SK-N-SH (cell line): ENCODE results near the gene SLC36A3. TPM values are rescaled to one million over a fixed set of nuclear protein-coding genes. Genes with fewer than 3 reads are reported as not detected.

Experiments
- CTCF ChIA-PET: fragments of 300-600, 350-600 bp; formaldehyde crosslinking; extraction: SDS; loops from one replicate; lab custom pipeline; 2021; lab: Yijun Ruan, JAX
- POLR2A ChIA-PET: fragments of 350-600 bp; sonication (Branson Sonifier 250); formaldehyde crosslinking; extraction: SDS; loops from one replicate; lab custom pipeline; 2020; ENCODE audit warnings: antibody characterized with exemption, inconsistent platforms; lab: Yijun Ruan, JAX
- DNase-seq: peaks from one replicate; pipeline ENCODE4 v3.0.0; 2012
- H2AFZ ChIP-seq: fragments of 200-600 bp; sonication (generic); 2 replicates; pipeline ENCODE4 v1.8.1; 2016; ENCODE audit warnings: antibody characterized with exemption, mild to moderate bottlenecking, low read depth
- H3F3A ChIP-seq: fragments of 200-600 bp; sonication (generic); replicated peaks from 2 replicates; pipeline ENCODE3; 2016; ENCODE audit warnings: antibody characterized with exemption, mild to moderate bottlenecking; ENCODE audit not compliant: insufficient read depth
- H3K27ac ChIP-seq, 2 experiments: fragments of 200-500 bp in 1 of 2; fragments of 200-600 bp in 1 of 2; sonication (Bioruptor generic) in 1 of 2; sonication (generic), shearing (Covaris generic) in 1 of 2; 2 replicates each; pipeline versions ENCODE4 v1.5.1 to v1.6.1; 2014 to 2016; ENCODE audit warnings: low read depth in 2 of 2, inconsistent platforms in 1 of 2, low read length in 1 of 2, mild to moderate bottlenecking in 1 of 2, mixed read lengths in 1 of 2
- H3K27me3 ChIP-seq: fragments of 200-600 bp; sonication (generic), shearing (Covaris generic); 2 replicates; pipeline ENCODE4 v1.6.1; 2016; ENCODE audit warnings: mixed run types; ENCODE audit not compliant: insufficient read depth
- H3K36me3 ChIP-seq, 2 experiments: fragments of 200-500 bp in 1 of 2; fragments of 200-600 bp in 1 of 2; sonication (Bioruptor generic) in 1 of 2; sonication (generic) in 1 of 2; replicated peaks in 1 of 2; 2 replicates each; pipeline versions ENCODE3 to v1.5.1; 2014 to 2016; ENCODE audit warnings: low read length in 1 of 2, mild to moderate bottlenecking in 1 of 2; ENCODE audit not compliant: insufficient read depth in 2 of 2, control insufficient read depth in 1 of 2
- H3K4me1 ChIP-seq, 2 experiments: fragments of 200-500 bp in 1 of 2; fragments of 200-600 bp in 1 of 2; sonication (Bioruptor generic) in 1 of 2; sonication (generic), shearing (Covaris generic) in 1 of 2; 2 replicates each; pipeline versions ENCODE4 v1.5.1 to v1.6.1; 2014 to 2016; ENCODE audit warnings: low read depth in 1 of 2, low read length in 1 of 2, mixed run types in 1 of 2; ENCODE audit not compliant: insufficient read depth in 2 of 2, control insufficient read depth in 1 of 2
- H3K4me2 ChIP-seq: fragments of 200-600 bp; sonication (generic), shearing (Covaris generic); 2 replicates; pipeline ENCODE4 v1.6.1; 2017; ENCODE audit warnings: mixed run types
- H3K4me3 ChIP-seq, 2 experiments: fragments of 200-500 bp in 1 of 2; fragments of 200-600 bp in 1 of 2; sonication (Bioruptor generic) in 1 of 2; sonication (generic), shearing (Covaris generic) in 1 of 2; 2 replicates each; pipeline versions ENCODE4 v1.5.1 to v1.8.1; 2014 to 2016; ENCODE audit warnings: low read depth in 2 of 2, inconsistent platforms in 1 of 2, low read length in 1 of 2, mild to moderate bottlenecking in 1 of 2, mixed read lengths in 1 of 2, moderate library complexity in 1 of 2
- H3K79me2 ChIP-seq: fragments of 200-600 bp; sonication (generic); 2 replicates; pipeline ENCODE4 v1.8.1; 2017; ENCODE audit warnings: mild to moderate bottlenecking; ENCODE audit not compliant: insufficient read depth
- H3K9ac ChIP-seq: fragments of 200-600 bp; sonication (generic); 2 replicates; pipeline ENCODE4 v1.6.1; 2017; ENCODE audit warnings: mixed run types
- H3K9me2 ChIP-seq: fragments of 200-600 bp; sonication (generic); 2 replicates; pipeline ENCODE4 v1.6.1; 2017; ENCODE audit warnings: mixed run types
- H3K9me3 ChIP-seq: fragments of 200-600 bp; sonication (generic); 2 replicates; pipeline ENCODE4 v1.6.1; 2017; ENCODE audit warnings: mixed run types, mild to moderate bottlenecking, moderate library complexity
- H4K20me1 ChIP-seq: fragments of 200-600 bp; sonication (generic); 2 replicates; pipeline ENCODE4 v1.6.1; 2017; ENCODE audit warnings: mild to moderate bottlenecking, mixed run types; ENCODE audit not compliant: insufficient read depth
- CHD2 ChIP-seq: fragments of 150-350 bp; IDR thresholded peaks from 2 replicates; pipeline ENCODE4 v1.6.1; 2018; ENCODE audit warnings: low read length; ENCODE audit not compliant: partially characterized antibody
- ELF1 ChIP-seq: IDR thresholded peaks from 2 replicates; pipeline ENCODE4 v1.4.0; 2012
- EP300 ChIP-seq, 2 experiments: IDR thresholded peaks; 2 replicates each; pipeline versions ENCODE4 v1.4.0 to v1.6.1; 2012; ENCODE audit warnings: borderline replicate concordance in 1 of 2, low read depth in 1 of 2, low read length in 1 of 2
- FOSL2 ChIP-seq: IDR thresholded peaks from 2 replicates; pipeline ENCODE4 v1.4.0; 2012; ENCODE audit warnings: low read depth, mild to moderate bottlenecking, moderate library complexity, borderline replicate concordance
- GATA2 ChIP-seq: sonication (generic); formaldehyde crosslinking; IDR thresholded peaks from 2 replicates; pipeline ENCODE4 v1.5.0; 2020; ENCODE audit warnings: mild to moderate bottlenecking, missing genetic modification reagents
- NRF1 ChIP-seq: IDR thresholded peaks from 2 replicates; pipeline ENCODE4 v1.6.1; 2012; ENCODE audit warnings: low read depth, mild to moderate bottlenecking, low read length
- REST ChIP-seq: IDR thresholded peaks from 2 replicates; pipeline ENCODE4 v1.6.1; 2012; ENCODE audit warnings: mild to moderate bottlenecking, low read depth, low read length, moderate library complexity
- RFX5 ChIP-seq: IDR thresholded peaks from 2 replicates; pipeline ENCODE4 v1.6.1; 2012; ENCODE audit warnings: mild to moderate bottlenecking, improper control_type of control experiment, low read length
- RXRA ChIP-seq: IDR thresholded peaks from 2 replicates; pipeline ENCODE4 v1.4.0; 2012; ENCODE audit warnings: low read depth, mild to moderate bottlenecking, borderline replicate concordance
- TCF12 ChIP-seq: IDR thresholded peaks from 2 replicates; pipeline ENCODE4 v1.4.0; 2012
- TEAD4 ChIP-seq: IDR thresholded peaks from 2 replicates; pipeline ENCODE4 v1.4.0; 2012; ENCODE audit warnings: mild to moderate bottlenecking, borderline replicate concordance; ENCODE audit not compliant: insufficient read depth
- USF1 ChIP-seq: IDR thresholded peaks from 2 replicates; pipeline ENCODE4 v1.4.0; 2012; ENCODE audit warnings: low read depth, borderline replicate concordance
- USF2 ChIP-seq: fragments of 150-350 bp; IDR thresholded peaks from 2 replicates; pipeline ENCODE4 v1.6.1; 2017; ENCODE audit warnings: antibody characterized with exemption, low read length, low read depth, borderline replicate concordance
- YY1 ChIP-seq: IDR thresholded peaks from 2 replicates; pipeline ENCODE4 v1.4.0; 2012; ENCODE audit warnings: low read depth, mild to moderate bottlenecking
- ZBTB33 ChIP-seq: IDR thresholded peaks from 2 replicates; pipeline ENCODE4 v1.4.0; 2012; ENCODE audit warnings: low read depth, borderline replicate concordance
- WGBS: methylation state at CpG from one replicate; pipeline ENCODE4 v1.1.6; 2017; ENCODE audit warnings: low lambda C conversion rate; 5-methylcytosine and 5-hydroxymethylcytosine counted together
- polyA plus RNA-seq, 3 experiments: library from polyadenylated mRNA; depleted of rRNA; stranded (reverse); fragments of >200 nt; gene quantifications; 2 replicates each; pipeline ENCODE4 v1.2.3, GENCODE V29; 2012

Gene SLC36A3
- polyA plus RNA-seq, 1 of the 3 experiments (the other 2 are of a cell fraction): not detected

- Histone ChIP-seq H3K9me3 (no peaks in the 10 kb centered on the region), H3K9ac (no peak overlapping the region), H4K20me1 (no peaks in the 10 kb centered on the region), H3K4me2 (no peak overlapping the region), H2AFZ (no peak overlapping the region), H3K27me3 (no peaks in the 10 kb centered on the region; the same call in 1 of the 2 replicates), H3K9me2 (no peaks in the 10 kb centered on the region), H3K79me2 (no peaks in the 10 kb centered on the region), H3K4me1 (no peaks in the 10 kb centered on the region), H3F3A (no peaks in the 10 kb centered on the region), H3K27ac (no peak overlapping the region), H3K36me3 (no peaks in the 10 kb centered on the region), H3K4me3 (no peak overlapping the region)
- ChIA-PET POLR2A (no interaction called here), CTCF (interaction anchor here (1.2 kb wide), 1 partner anchor 30 kb away, joined by 3 read pairs; no protein-coding TSS in a partner anchor)
- WGBS: 11% methylated on average over 7 of the region's 8 CpGs
- no peak for DNase-seq
- TF ChIP-seq TEAD4 (no peak), FOSL2 (no peak), ZBTB33 (no peak), CHD2 (no peak), USF1 (no peak), GATA2 (CRISPR knock-in tag) (no peak), RXRA (no peak), RFX5 (no peak), USF2 (no peak), REST (no peak), ELF1 (no peak), EP300 (IDR thresholded peaks at IDR 0.05; ENCODE audit: borderline replicate concordance in 1 of 2, low read depth in 1 of 2, low read length in 1 of 2) (no peak), NRF1 (no peak), YY1 (no peak), TCF12 (no peak)
These were observed 42.4 kb upstream of the SLC36A3 start for GRCh38 chr5:151345808-151346478.
